Muscle layer of duodenum (tissue), 2 donors: Measurements from ENCODE around the gene TCF19.

Experiments
- H3K27ac ChIP-seq: one replicate; pipeline ENCODE4 v1.7.0; 2013; ENCODE audit warnings: mild to moderate bottlenecking, low read length
- H3K27me3 ChIP-seq: one replicate; pipeline ENCODE4 v1.7.0; 2013; ENCODE audit warnings: low read depth, mild to moderate bottlenecking, control low read depth, low read length
- H3K36me3 ChIP-seq, 2 donors: one replicate each; pipeline ENCODE4 v1.7.0; 2013; ENCODE audit warnings: low read length in 2 of 2, control low read depth in 1 of 2, mild to moderate bottlenecking in 1 of 2; ENCODE audit not compliant: insufficient read depth in 2 of 2, control insufficient read depth in 1 of 2
- H3K4me1 ChIP-seq, 2 donors: one replicate each; pipeline ENCODE4 v1.7.0; 2013; ENCODE audit warnings: low read length in 2 of 2, mild to moderate bottlenecking in 2 of 2, control low read depth in 1 of 2, moderate library complexity in 1 of 2; ENCODE audit not compliant: insufficient read depth in 2 of 2, control insufficient read depth in 1 of 2
- H3K4me3 ChIP-seq, 2 donors: one replicate each; pipeline ENCODE4 v1.7.0; 2013; ENCODE audit warnings: low read length in 2 of 2, low read depth in 1 of 2, mild to moderate bottlenecking in 1 of 2
- H3K9me3 ChIP-seq, 2 donors: one replicate each; pipeline ENCODE4 v1.7.0; 2013; ENCODE audit warnings: low read length in 2 of 2, control low read depth in 1 of 2, mild to moderate bottlenecking in 1 of 2; ENCODE audit not compliant: control insufficient read depth in 1 of 2
- donor health status: healthy.

The TCF19 gene

DNA sequence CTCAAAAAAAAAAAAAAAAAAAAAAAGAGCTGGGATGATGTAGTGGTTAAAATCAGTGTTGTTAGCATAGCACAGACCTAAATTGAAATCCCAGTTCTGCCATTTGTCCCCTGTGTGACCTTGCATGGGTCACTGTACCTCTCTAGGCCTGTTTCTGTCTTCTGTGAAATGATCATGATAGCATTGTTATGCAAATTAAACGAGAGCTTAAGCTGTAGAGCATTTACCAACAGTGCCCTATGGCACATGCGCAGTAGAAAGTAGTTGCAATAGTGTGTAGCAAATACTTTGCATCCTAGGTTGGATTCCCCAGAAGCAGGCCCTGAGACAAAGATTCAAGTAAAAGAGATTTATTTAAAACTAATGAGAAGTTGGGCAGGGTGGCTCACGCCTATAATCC, 26.8 kb upstream of the TCF19 start:
- Histone ChIP-seq H3K27ac (no peak overlapping the region), H3K9me3 (no peaks in the 10 kb centered on the region), H3K4me1 (no peaks in the 10 kb centered on the region), H3K4me3 (no peak overlapping the region), H3K27me3 (no peaks in the 10 kb centered on the region), H3K36me3 (no peaks in the 10 kb centered on the region)

DNA sequence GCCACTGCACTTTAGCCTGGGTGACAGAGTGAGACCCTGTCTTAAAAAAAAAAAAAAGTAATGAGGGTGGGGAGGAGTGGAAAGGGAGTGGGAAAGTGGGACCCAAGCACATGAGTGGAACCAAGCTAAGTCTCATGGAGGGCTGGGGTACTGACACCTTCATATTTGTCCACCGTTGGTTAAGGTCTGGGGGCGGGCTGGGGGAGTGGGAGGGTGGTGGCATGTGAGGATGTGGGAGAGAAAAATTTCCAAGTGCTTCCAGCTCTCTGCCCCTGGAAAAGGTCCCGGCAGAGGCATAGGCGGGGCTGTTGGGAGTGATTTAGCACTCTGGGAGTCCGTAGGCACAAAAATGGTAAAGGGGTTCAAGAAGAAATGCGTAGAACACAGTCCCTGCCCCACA, 25.6 kb upstream of the TCF19 start:
- Histone ChIP-seq H3K27ac (no peak overlapping the region), H3K4me3 (no peak overlapping the region), H3K4me1 (no peaks in the 10 kb centered on the region), H3K36me3 (no peaks in the 10 kb centered on the region), H3K27me3 (no peaks in the 10 kb centered on the region), H3K9me3 (no peaks in the 10 kb centered on the region)

DNA sequence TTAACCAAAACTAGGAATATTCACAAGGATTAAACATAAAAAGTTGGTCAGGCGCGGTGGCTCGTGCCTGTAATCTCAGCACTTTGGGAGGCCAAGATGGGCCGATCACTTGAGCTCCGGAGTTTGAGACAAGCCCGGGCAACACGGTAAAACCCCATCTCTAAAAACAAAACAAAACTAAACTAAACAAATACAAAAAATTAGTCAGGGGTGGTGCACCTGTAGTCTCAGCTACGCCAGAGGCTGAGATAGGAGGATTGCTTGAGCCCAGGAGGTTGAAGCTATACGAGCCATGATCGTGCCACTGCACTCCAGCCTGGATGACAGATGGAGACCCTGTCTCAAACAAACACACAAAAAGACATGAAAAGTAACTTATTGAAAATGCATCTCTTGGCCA, 22.7 kb upstream of the TCF19 start:
- H3K27me3 ChIP-seq = no peaks in the 10 kb centered on the region
- H3K4me1 ChIP-seq = peaks cover 0 to 4% of the 10 kb centered on the region in 2 donors
- no peaks in the 10 kb centered on the region for H3K9me3 ChIP-seq
- no peak overlapping the region for H3K27ac ChIP-seq
- no peak overlapping the region for H3K4me3 ChIP-seq
- H3K36me3 ChIP-seq = no peaks in the 10 kb centered on the region

DNA sequence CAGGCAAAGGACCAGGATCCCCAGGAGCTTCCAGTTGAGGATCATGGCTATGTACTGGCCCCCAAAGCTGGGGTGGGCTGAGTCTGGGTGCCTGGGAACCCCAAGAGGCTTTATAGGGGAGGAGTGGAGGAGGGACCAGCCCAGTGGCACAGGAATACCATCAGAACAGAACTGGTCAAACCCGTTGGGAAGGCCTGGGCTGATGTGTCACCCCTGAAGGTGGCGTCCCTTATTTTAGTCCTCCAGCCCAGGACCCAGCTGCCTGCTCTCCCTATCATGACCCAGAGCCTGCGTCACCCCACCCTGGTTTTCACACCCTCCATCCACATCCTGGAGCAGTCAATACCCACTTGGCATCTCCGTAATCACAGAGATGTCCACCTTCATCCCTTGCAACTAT, 19.4 kb upstream of the TCF19 start, which contains the start of gene PSORS1C2:
Gene PSORS1C2, minus strand, starts transcription at position 85 of the 400 bp plus-strand sequence. Its CDS starts 40 bp downstream, at position 45.
- no peaks in the 10 kb centered on the region for H3K27me3 ChIP-seq
- H3K4me3 ChIP-seq = no peak within 1 kb of the TSS
- H3K4me1 ChIP-seq = peaks cover 0 to 15% of the 10 kb centered on the region in 2 donors
- no peaks in the 10 kb centered on the region for H3K36me3 ChIP-seq
- no peaks in the 10 kb centered on the region for H3K9me3 ChIP-seq
- H3K27ac ChIP-seq = no peak within 1 kb of the TSS

DNA sequence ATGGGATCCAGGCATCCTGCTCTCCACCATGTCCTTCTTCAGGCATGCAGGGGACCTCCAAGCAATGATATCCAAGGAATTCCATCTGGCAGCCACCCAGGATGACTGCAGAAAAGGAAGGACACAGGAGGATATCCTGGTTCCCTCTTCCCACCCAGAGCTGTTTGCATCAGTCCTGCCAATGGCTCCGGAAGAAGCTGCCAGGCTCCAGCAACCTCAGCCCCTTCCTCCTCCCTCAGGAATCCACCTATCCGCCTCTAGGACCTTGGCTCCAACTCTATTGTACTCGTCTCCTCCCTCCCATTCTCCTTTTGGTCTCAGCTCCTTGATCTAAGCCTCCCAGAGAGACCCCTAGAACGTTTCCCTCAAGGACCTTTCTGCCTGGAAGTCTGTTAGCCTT, 18.8 kb upstream of the TCF19 start:
- H3K4me1 ChIP-seq = peaks cover 0 to 15% of the 10 kb centered on the region in 2 donors
- no peak overlapping the region for H3K27ac ChIP-seq

DNA sequence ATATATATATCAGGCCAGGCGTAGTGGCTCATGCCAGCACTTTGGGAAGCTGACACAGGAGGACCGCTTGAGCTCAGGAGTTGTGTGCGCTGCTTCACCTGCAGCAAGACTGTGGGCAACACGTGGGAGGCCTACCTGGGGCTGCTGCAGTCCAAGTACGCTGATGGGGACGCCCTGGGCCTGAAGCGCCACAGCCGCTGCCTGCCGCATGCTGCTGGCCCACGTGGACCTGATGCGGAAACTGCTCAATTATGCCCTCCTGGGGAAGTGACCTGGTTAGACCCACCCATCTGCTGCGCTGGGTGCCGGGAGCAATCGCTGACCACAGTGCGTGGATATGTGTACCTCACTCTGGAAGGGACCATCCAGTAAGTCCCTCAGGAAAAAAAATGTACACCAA, 17.7 kb upstream of the TCF19 start:
- H3K9me3 ChIP-seq = no peaks in the 10 kb centered on the region
- no peak overlapping the region for H3K4me3 ChIP-seq
- peaks cover 0 to 14% of the 10 kb centered on the region in 2 donors for H3K36me3 ChIP-seq
- peaks cover 0 to 15% of the 10 kb centered on the region in 2 donors for H3K4me1 ChIP-seq
- no peak overlapping the region for H3K27ac ChIP-seq
- no peaks in the 10 kb centered on the region for H3K27me3 ChIP-seq

More for the DNA sequence above, 18.8 kb upstream of the TCF19 start:
- Histone ChIP-seq H3K9me3 (no peaks in the 10 kb centered on the region), H3K36me3 (peaks cover 0 to 4% of the 10 kb centered on the region in 2 donors), H3K27me3 (no peaks in the 10 kb centered on the region), H3K4me3 (no peak overlapping the region)

DNA sequence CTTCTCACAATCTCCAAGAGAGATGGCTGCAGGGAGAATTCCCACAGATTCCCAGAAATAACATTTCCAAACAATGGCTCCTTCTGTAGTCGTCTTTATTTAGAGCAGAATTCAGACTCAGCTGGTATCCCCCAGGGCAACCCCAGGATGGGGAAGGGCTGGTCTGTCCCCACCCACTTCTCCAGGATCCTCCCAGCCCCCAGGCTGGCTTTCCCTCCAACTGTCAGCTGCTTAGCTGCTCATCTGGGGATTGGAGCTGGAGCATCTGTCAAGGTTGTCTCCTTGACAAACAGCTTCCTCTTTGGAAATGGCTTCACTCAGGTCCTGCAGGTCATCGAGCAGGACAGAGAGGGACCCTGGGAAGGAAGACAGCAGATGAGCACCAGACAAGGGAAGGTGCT, 16.0 kb upstream of the TCF19 start:
- no peak overlapping the region for H3K27ac ChIP-seq
- peaks cover 0 to 21% of the 10 kb centered on the region in 2 donors for H3K36me3 ChIP-seq
- H3K4me1 ChIP-seq = peaks cover 0 to 15% of the 10 kb centered on the region in 2 donors
- H3K27me3 ChIP-seq = no peaks in the 10 kb centered on the region
- H3K4me3 ChIP-seq = no peak overlapping the region
- H3K9me3 ChIP-seq = no peaks in the 10 kb centered on the region

DNA sequence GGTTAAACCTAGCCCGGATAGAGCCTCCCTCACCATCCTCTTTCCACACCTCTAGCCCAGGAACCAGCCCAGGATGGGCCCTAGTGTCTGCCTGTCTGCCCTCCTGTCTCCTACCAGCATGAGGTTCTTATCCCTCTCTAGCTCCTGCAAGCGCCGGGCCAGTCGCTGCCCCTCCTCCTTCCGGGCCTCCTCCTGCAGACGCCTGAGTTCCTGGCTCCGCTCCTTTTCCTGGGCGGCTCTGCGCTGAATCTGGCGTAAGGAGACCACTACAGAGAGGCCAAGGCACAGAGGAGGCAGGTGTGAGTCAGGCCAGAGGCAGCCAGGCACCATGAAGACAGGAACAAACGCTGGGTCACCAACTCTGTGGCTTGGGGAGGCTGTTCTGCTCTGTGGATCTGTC, 15.2 kb upstream of the TCF19 start:
- H3K36me3 ChIP-seq = peaks cover 0 to 21% of the 10 kb centered on the region in 2 donors
- H3K27me3 ChIP-seq = no peaks in the 10 kb centered on the region
- peaks cover 0 to 15% of the 10 kb centered on the region in 2 donors for H3K4me1 ChIP-seq
- no peak overlapping the region for H3K4me3 ChIP-seq
- H3K9me3 ChIP-seq = no peaks in the 10 kb centered on the region
- H3K27ac ChIP-seq = no peak overlapping the region

DNA sequence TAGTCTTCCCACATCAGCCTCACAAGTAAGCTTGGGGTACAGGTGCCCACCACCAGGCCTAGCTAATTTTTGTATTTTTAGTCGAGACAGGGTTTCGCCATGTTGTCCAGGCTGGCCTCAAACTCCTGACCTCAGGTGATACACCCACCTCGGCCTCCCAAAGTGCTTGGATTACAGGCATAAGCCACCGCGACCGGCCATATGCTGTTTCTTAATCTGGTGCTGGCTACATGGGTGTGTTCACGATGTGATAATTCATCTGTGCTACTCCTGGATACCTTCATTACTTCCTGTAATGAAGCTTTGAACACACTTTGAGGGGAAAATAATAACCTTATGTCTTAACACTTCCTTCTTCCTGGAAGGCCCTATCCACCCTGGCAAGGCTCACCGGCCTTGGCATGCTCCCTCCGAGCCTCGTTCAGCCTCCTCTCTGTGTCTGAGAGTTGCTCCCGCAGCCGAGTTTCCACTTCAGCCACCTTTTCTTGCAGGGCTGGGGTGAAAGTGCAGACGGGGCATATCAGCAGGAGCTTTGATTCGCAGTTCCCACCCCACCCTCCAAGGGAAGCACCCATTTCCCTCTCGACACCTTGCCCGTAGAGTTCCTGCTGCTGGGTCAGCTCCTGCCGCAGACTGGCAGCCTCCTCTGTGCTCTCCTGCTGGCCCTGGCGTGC, 14.0 kb upstream of the TCF19 start:
- Histone ChIP-seq H3K27me3 (no peaks in the 10 kb centered on the region), H3K4me1 (peaks cover 0 to 14% of the 10 kb centered on the region in 2 donors), H3K4me3 (no peak overlapping the region), H3K9me3 (no peaks in the 10 kb centered on the region), H3K27ac (no peak overlapping the region), H3K36me3 (peaks cover 0 to 25% of the 10 kb centered on the region in 2 donors)

DNA sequence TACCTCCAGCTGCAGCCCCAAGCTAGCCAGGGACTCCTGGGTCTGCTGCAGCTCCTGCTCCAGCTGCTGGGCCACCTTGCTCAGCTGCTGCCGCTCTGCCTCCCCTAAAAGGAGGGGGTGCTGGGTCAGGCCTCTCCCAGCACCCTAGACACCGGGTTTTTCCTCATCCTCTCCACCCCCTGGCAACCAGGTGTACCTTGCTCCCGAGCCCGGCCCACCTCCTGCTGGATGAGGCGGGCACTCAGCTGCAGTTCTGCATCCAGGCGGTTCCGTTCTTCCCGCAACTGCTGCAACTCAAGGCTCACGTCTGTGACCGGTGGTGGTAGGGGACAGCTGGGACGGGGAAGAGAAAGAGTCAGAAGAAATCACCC, 13.4 kb upstream of the TCF19 start:
- Histone ChIP-seq H3K4me1 (peaks cover 0 to 11% of the 10 kb centered on the region in 2 donors), H3K36me3 (peaks cover 1 to 25% of the 10 kb centered on the region in 2 donors), H3K27ac (no peak overlapping the region), H3K4me3 (no peak overlapping the region), H3K9me3 (no peaks in the 10 kb centered on the region), H3K27me3 (no peaks in the 10 kb centered on the region)

DNA sequence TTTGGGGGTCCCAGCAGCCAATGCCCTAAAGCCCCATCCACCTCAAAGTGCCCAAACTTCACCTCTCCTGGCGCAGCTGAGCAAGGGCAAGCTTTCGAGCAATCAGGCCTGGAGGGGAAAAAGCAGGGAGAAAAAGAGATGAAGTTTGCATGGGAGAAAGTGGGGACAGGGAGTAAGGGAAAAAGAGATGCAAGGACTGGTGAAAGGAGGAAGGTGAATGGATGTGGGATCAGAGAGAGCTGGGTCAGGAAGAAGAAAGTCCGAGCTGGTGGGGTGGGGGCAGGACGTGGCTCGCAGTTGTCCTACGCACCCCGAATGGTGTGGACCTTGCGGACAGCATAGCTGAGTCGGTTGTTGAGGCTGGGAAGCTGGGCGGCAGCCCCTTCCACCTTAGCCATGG, 13.0 kb upstream of the TCF19 start:
- Histone ChIP-seq H3K27ac (no peak overlapping the region), H3K36me3 (peaks cover 5 to 29% of the 10 kb centered on the region in 2 donors)

More for the DNA sequence above, 13.0 kb upstream of the TCF19 start:
- no peaks in the 10 kb centered on the region for H3K9me3 ChIP-seq
- H3K4me3 ChIP-seq = no peak overlapping the region
- H3K27me3 ChIP-seq = no peaks in the 10 kb centered on the region
- H3K4me1 ChIP-seq = peaks cover 0 to 11% of the 10 kb centered on the region in 2 donors
